GM19452 (cell line): ENCODE measurements around the gene CH25H.

Experiments used
- ATAC-seq: cut with Tn5 transposase; IDR thresholded peaks from one replicate; pipeline ENCODE4 v1.9.1; 2021; ENCODE audit not compliant: unreplicated experiment

CH25H gene

DNA sequence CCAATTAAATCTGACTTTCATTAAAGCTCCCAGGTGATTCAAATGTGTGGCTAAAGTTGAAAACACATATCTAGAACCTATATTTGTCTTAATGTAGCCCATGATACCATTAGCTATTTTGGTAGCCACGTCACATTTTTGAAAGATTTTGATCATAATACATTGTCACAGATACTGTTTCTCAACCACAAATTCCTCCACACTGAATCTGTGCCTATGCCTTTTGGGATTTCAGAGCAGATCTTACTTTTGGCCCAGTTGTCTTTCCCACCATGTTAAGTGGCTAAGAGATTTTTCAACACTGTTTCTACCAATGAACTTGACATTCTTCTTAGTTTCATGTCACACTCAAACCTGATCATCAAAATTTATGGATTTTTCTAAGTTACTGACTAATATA, 47.4 kb downstream of the CH25H start:
- no peak for ATAC-seq

DNA sequence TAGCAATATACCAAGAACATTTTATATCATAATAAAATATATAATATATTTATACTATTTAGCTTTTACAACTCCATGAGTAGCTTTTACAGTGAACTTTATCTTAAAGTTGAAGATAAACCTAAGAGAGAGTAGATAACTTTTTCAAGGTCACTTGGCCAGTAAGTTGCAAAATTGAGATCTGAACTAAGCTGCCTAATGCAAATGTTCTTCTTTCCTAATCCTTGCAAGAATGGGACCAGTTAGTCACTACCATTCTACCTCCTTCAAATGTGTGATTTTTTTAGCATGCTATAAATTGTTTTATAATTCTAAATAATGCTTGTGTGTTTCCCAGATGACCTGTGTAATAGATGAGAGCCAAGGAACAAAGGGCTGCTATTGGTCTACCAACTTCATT, 47.8 kb downstream of the CH25H start:
- no peak for ATAC-seq

DNA sequence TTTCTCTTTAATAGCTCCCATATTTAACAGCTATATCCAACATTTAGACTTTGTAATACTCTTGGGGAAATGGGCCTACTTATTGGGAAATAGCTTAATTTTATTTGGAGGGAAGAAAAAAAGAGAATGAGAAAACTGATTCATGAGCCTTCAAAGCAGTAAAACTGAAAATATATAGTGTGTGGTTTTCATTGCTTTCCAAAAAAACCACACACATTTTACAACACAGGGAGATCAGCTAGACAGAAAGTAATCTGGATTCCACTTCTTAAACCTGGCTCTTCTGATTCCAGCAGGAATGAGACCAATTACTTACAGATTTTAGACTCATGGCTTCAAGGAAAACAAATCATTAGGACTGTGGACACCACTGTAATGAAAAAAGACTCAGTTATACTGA, 48.7 kb downstream of the CH25H start:
- ATAC-seq, result no peak

DNA sequence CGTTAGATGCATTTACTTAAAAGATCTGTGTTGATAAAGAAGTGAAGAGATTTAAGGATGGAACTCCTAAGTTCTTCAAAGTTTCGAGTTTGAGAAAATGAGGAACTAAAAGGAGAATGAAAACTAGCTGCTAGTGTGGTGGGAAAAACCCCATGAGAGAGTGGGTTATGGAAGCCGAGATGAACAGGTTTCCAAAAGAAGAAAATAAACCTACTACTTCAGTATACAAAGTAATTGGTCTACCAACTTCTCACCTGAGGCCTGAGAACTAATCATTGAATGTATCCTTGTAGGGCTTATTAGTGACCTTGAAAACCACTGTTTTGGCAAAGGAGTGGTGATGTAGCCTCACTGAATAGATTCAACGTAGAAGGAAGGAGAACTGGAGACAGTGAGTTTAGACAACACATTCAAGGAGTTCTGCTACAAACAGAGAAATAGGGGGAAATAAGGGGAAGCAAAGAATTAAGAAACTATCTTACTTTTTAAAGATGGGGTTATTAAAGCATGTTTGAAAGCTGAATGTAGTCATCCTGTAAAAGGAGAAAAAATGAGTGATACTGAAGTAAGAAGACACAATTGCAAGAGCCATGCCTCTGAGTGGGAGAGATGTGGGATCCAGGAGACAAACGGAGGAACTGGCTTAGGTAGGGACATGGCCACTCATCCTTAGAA, 50.8 kb downstream of the CH25H start:
- ATAC-seq, result no peak
